HG03565 (cell line): ENCODE data around the gene SAMHD1.
"Not testable (repeated sequence)": the region's sequence is repeated elsewhere in the genome, so short reads cannot be mapped to it uniquely, and the experiment has no call there.

Source experiments
- ATAC-seq: cut with Tn5 transposase; IDR thresholded peaks from one replicate; pipeline ENCODE4 v1.9.1; 2021; ENCODE audit warnings: mild to moderate bottlenecking, moderate library complexity; ENCODE audit not compliant: unreplicated experiment

Gene SAMHD1

GRCh38 chr20:36917943-36918342 lies 33.6 kb downstream of the SAMHD1 start:
- no peak for ATAC-seq

- no peak for ATAC-seq
These were observed 34.3 kb downstream of the SAMHD1 start for GRCh38 chr20:36917240-36917639.

- ATAC-seq = no peak
These were observed 35.3 kb downstream of the SAMHD1 start for GRCh38 chr20:36916199-36916598.

GRCh38 chr20:36908603-36909002 lies 42.9 kb downstream of the SAMHD1 start:
- no peak for ATAC-seq

- ATAC-seq = not testable (repeated sequence)
These were observed 45.4 kb downstream of the SAMHD1 start for GRCh38 chr20:36906086-36906485.

- ATAC-seq = not testable (repeated sequence)
These were observed 45.9 kb downstream of the SAMHD1 start for GRCh38 chr20:36905566-36905965.

GRCh38 chr20:36904690-36905089 lies 46.8 kb downstream of the SAMHD1 start:
- no peak for ATAC-seq

GRCh38 chr20:36895036-36895435 lies 56.5 kb downstream of the SAMHD1 start:
- no peak for ATAC-seq

GRCh38 chr20:36893801-36894200 lies 57.7 kb downstream of the SAMHD1 start:
- no peak for ATAC-seq

- no peak for ATAC-seq
These were observed 60.3 kb downstream of the SAMHD1 start for GRCh38 chr20:36891211-36891610.

- no peak for ATAC-seq
These were observed 60.9 kb downstream of the SAMHD1 start for GRCh38 chr20:36890586-36890985.

- ATAC-seq = no peak
These were observed 62.5 kb downstream of the SAMHD1 start for GRCh38 chr20:36888880-36889516.

GRCh38 chr20:36887752-36888090 lies 63.8 kb downstream of the SAMHD1 start:
- no peak for ATAC-seq

GRCh38 chr20:36886859-36887751 lies 64.4 kb downstream of the SAMHD1 start:
- no peak for ATAC-seq

GRCh38 chr20:36885356-36885755 lies 66.2 kb downstream of the SAMHD1 start:
- ATAC-seq = no peak

GRCh38 chr20:36883977-36884535 lies 67.5 kb downstream of the SAMHD1 start:
- ATAC-seq = no peak

- no peak for ATAC-seq
These were observed 69.6 kb downstream of the SAMHD1 start for GRCh38 chr20:36881888-36882287.

GRCh38 chr20:36881331-36881730 lies 70.2 kb downstream of the SAMHD1 start:
- no peak for ATAC-seq

- no peak for ATAC-seq
These were observed 70.7 kb downstream of the SAMHD1 start for GRCh38 chr20:36880741-36881250.

- no peak for ATAC-seq
These were observed 72.6 kb downstream of the SAMHD1 start for GRCh38 chr20:36878941-36879340.

GRCh38 chr20:36876473-36876833 lies 75.1 kb downstream of the SAMHD1 start:
- no peak for ATAC-seq
